GM21529 (cell line): ENCODE results near the gene MCU.

Source experiments
- ATAC-seq: cut with Tn5 transposase; IDR thresholded peaks from one replicate; pipeline ENCODE4 v1.9.1; 2021; ENCODE audit not compliant: unreplicated experiment

The MCU gene

DNA sequence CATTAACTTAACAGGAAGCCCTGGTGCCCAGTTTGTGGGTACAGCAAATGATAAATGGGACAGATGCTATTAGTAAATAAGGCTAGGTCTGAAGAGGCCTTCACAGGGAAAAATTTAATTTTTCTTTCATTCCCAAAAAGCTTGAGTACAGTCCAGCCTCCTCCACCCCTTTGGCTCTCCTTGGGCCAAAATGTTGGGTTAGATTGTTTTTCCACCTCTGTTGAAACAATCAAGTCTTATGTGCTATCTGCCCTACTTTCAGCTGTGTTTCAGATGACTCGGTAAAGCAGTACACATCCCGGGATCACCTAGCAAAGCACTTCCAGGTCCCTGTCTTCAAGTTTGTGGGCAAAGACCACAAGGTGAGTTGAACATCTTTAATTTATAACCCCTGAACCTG, 238.3 kb downstream of the MCU start:
- no peak for ATAC-seq

DNA sequence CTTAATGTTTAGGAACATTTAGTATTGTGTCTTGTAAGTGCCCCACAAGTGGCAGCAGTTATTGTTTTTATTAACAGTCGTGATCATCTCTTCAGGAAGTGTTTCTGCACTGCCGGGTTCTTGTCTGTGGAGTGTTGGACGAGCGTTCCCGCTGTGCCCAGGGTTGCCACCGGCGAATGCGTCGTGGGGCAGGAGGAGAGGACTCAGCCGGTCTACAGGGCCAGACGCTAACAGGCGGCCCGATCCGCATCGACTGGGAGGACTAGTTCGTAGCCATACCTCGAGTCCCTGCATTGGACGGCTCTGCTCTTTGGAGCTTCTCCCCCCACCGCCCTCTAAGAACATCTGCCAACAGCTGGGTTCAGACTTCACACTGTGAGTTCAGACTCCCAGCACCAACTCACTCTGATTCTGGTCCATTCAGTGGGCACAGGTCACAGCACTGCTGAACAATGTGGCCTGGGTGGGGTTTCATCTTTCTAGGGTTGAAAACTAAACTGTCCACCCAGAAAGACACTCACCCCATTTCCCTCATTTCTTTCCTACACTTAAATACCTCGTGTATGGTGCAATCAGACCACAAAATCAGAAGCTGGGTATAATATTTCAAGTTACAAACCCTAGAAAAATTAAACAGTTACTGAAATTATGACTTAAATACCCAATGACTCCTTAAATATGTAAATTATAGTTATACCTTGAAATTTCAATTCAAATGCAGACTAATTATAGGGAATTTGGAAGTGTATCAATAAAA, 240.5 kb downstream of the MCU start:
- no peak for ATAC-seq

DNA sequence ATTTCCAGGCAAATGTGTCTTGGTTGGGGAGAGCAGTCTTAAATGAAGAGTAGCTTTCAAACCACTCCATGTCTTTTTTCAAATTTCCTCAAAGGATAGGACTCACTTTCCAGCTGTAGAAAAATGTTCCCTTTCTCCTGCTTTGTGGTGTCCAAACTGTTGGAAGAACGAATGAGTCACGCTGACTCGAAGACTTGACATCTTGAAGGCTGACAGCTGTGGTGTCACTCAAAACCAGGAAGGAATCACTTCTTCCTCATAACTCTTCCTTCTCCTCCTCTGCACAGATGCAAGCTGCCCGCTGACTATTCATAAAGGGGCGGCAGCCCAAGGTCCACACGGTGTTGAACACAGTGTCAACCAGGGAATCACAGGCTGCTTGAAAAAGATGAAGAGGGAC, 243.4 kb downstream of the MCU start:
- no peak for ATAC-seq
